ENCODE results near the gene CLDN16.
A peak's percentile ranks its signal among the peaks of the same experiment; 100 is the strongest.

CLDN16 gene

GRCh38 chr3:190436331-190436730 lies 48.4 kb downstream of the CLDN16 start:
- Histone ChIP-seq H3K27me3 (ENCODE audit: insufficient read depth, low read length) (no peaks in the 10 kb centered on the region), H3K36me3 (ENCODE audit: insufficient read depth, low read length) (no peaks in the 10 kb centered on the region), H2AFZ (ENCODE audit: low read length) (no peak overlapping the region), H3K9ac (ENCODE audit: low read length) (no peak overlapping the region), H3K27ac (ENCODE audit: low read depth, low read length, poor library complexity, severe bottlenecking) (no peak overlapping the region), H3K4me1 (ENCODE audit: insufficient read depth, low read length, severe bottlenecking) (no peaks in the 10 kb centered on the region), H4K20me1 (ENCODE audit: insufficient read depth, low read length) (no peaks in the 10 kb centered on the region), H3K4me3 (ENCODE audit: low read depth, low read length, poor library complexity, severe bottlenecking) (no peak overlapping the region), H3K9me3 (ENCODE audit: low read length) (no peaks in the 10 kb centered on the region), H3K4me2 (ENCODE audit: low read length) (no peak overlapping the region), H3F3A (ENCODE audit: insufficient read depth, low read length) (no peaks in the 10 kb centered on the region), H3K79me2 (ENCODE audit: insufficient read depth, low read length) (no peaks in the 10 kb centered on the region), H3K9me2 (ENCODE audit: low read depth, low read length) (no peaks in the 10 kb centered on the region)
- TF ChIP-seq EZH2 (IDR thresholded peaks at IDR 0.05; ENCODE audit: borderline replicate concordance, low read length) (no peak), CTCF (IDR thresholded peaks at IDR 0.05; ENCODE audit: low read length) (no peak)

- no peak overlapping the region for H3K4me2 ChIP-seq (ENCODE audit: low read length)
- no peak overlapping the region for H3K9ac ChIP-seq (ENCODE audit: low read length)
- H3K4me1 ChIP-seq (ENCODE audit: insufficient read depth, low read length, severe bottlenecking) = no peaks in the 10 kb centered on the region
- H4K20me1 ChIP-seq (ENCODE audit: insufficient read depth, low read length) = no peaks in the 10 kb centered on the region
- no peaks in the 10 kb centered on the region for H3K36me3 ChIP-seq (ENCODE audit: insufficient read depth, low read length)
- H3K9me2 ChIP-seq (ENCODE audit: low read depth, low read length) = no peaks in the 10 kb centered on the region
- H3K27me3 ChIP-seq (ENCODE audit: insufficient read depth, low read length) = no peaks in the 10 kb centered on the region
- H3K27ac ChIP-seq (ENCODE audit: low read depth, low read length, poor library complexity, severe bottlenecking) = no peak overlapping the region
- no peaks in the 10 kb centered on the region for H3K9me3 ChIP-seq (ENCODE audit: low read length)
- no peak for TF ChIP-seq EZH2 (IDR thresholded peaks at IDR 0.05; ENCODE audit: borderline replicate concordance, low read length)
- no peak for TF ChIP-seq CTCF (IDR thresholded peaks at IDR 0.05; ENCODE audit: low read length)
- no peak overlapping the region for H3K4me3 ChIP-seq (ENCODE audit: low read depth, low read length, poor library complexity, severe bottlenecking)
- no peaks in the 10 kb centered on the region for H3K79me2 ChIP-seq (ENCODE audit: insufficient read depth, low read length)
- H2AFZ ChIP-seq (ENCODE audit: low read length) = no peak overlapping the region
- no peaks in the 10 kb centered on the region for H3F3A ChIP-seq (ENCODE audit: insufficient read depth, low read length)
Observed at GRCh38 chr3:190442240-190442639, 54.3 kb downstream of the CLDN16 start.

- no peak overlapping the region for H3K4me3 ChIP-seq (ENCODE audit: low read depth, low read length, poor library complexity, severe bottlenecking)
- no peaks in the 10 kb centered on the region for H3K9me3 ChIP-seq (ENCODE audit: low read length)
- no peak overlapping the region for H2AFZ ChIP-seq (ENCODE audit: low read length)
- no peak overlapping the region for H3K4me2 ChIP-seq (ENCODE audit: low read length)
- no peaks in the 10 kb centered on the region for H3K36me3 ChIP-seq (ENCODE audit: insufficient read depth, low read length)
- no peaks in the 10 kb centered on the region for H4K20me1 ChIP-seq (ENCODE audit: insufficient read depth, low read length)
- TF ChIP-seq EZH2 (IDR thresholded peaks at IDR 0.05; ENCODE audit: borderline replicate concordance, low read length) (no peak), CTCF (IDR thresholded peaks at IDR 0.05; ENCODE audit: low read length) (peak; percentile 17; the same call in 1 of the 2 replicates)
- H3K9ac ChIP-seq (ENCODE audit: low read length) = no peak overlapping the region
- H3F3A ChIP-seq (ENCODE audit: insufficient read depth, low read length) = no peaks in the 10 kb centered on the region
- H3K27me3 ChIP-seq (ENCODE audit: insufficient read depth, low read length) = no peaks in the 10 kb centered on the region
- no peaks in the 10 kb centered on the region for H3K9me2 ChIP-seq (ENCODE audit: low read depth, low read length)
- no peaks in the 10 kb centered on the region for H3K4me1 ChIP-seq (ENCODE audit: insufficient read depth, low read length, severe bottlenecking)
- no peaks in the 10 kb centered on the region for H3K79me2 ChIP-seq (ENCODE audit: insufficient read depth, low read length)
- no peak overlapping the region for H3K27ac ChIP-seq (ENCODE audit: low read depth, low read length, poor library complexity, severe bottlenecking)
Observed at GRCh38 chr3:190443257-190443656, 55.3 kb downstream of the CLDN16 start.
